Right lobe of liver (tissue), 4 donors: ENCODE results near the gene SSBP3.

Experiments used
- CTCF ChIP-seq, 4 donors: fragments of 200-600 bp in 3 of 4; fragments of 450-650 bp in 1 of 4; IDR thresholded peaks; one replicate each; pipeline versions ENCODE4 v1.5.1 to v1.8.0; 2016 to 2022; ENCODE audit warnings: antibody characterized with exemption in 4 of 4, mild to moderate bottlenecking in 2 of 4
- POLR2A ChIP-seq: fragments of 450-650 bp; IDR thresholded peaks from one replicate; pipeline ENCODE4 v1.6.1; 2017; ENCODE audit warnings: antibody characterized with exemption, mild to moderate bottlenecking
- donor health status: DM: no; HTN: no; CAD: no.
- donor health status: DM: no; HTN: no; CAD: no.
- donor health status: DM: no; HTN: yes; CAD: no.

- TF ChIP-seq CTCF (IDR thresholded peaks at IDR 0.05) (no peak), POLR2A (no peak)
These were observed 82.3 kb downstream of the SSBP3 start for GRCh38 chr1:54323921-54324250.
